Stimulated activated naive CD8-positive, alpha-beta T cell treated with anti-CD3 and anti-CD28 coated beads, Interleukin-15, amount 100 ng/mL, for 72 hours (primary cell): ENCODE measurements around the gene ARSI.

ENCODE experiments used
- ATAC-seq: fragments of 150-1000 bp; cut with Tn5 transposase; 2 replicates; pipeline ENCODE4 v1.10.0; 2021; ENCODE audit warnings: mild to moderate bottlenecking, moderate library complexity
- DNase-seq, 2 donors: peaks; one replicate each; pipeline ENCODE4 v3.0.0; 2021 to 2022
- H3K27ac Mint-ChIP-seq, 2 donors: one replicate each; pipeline ENCODE4 v1.8.0; 2022; ENCODE audit warnings: mild to moderate bottlenecking in 2 of 2, mixed read lengths in 2 of 2, moderate library complexity in 2 of 2
- H3K27me3 Mint-ChIP-seq: one replicate; pipeline ENCODE4 v1.8.0; 2022; ENCODE audit warnings: mixed read lengths
- H3K4me1 Mint-ChIP-seq: one replicate; pipeline ENCODE4 v1.8.0; 2022; ENCODE audit warnings: mild to moderate bottlenecking, mixed read lengths
- H3K4me3 Mint-ChIP-seq, 2 donors: one replicate each; pipeline ENCODE4 v1.8.0; 2022; ENCODE audit warnings: mild to moderate bottlenecking in 2 of 2, mixed read lengths in 2 of 2, moderate library complexity in 1 of 2
- H3K9me3 Mint-ChIP-seq, 2 donors: one replicate each; pipeline ENCODE4 v1.8.0; 2022; ENCODE audit warnings: mixed read lengths in 2 of 2

Gene ARSI

DNA sequence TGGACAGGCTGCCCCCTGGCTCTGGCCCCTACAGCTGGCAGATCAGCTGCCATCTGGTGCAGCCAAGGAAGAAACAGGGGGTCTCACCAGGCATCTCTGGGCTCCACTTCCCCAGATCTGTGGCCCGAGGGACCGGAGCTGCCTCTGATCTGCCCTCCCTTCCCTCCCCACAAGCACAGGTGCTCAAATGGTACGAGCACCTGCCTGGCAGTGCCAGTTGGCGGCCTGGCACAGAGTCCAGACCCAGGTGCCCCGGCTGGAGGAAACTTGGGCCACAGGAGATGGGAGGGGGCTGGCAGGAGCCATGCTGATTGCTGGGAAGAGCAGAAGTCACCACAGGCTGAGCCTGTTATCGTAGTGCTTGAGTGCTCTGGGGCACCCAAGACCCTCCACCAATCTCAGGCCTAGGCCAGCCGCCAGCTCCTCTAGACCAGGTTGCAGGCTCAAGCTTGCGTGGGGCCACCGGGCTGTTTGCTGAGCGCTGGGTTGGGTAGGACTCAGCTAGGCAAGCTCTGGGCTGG lies 8.1 kb downstream of the ARSI start:
- Mint-ChIP-seq H3K4me3 (no peak overlapping the region), H3K9me3 (no peaks in the 10 kb centered on the region), H3K4me1 (no peaks in the 10 kb centered on the region), H3K27ac (no peak overlapping the region), H3K27me3 (peaks cover 19% of the 10 kb centered on the region)
- DNase-seq (no peak), ATAC-seq (no peak)

DNA sequence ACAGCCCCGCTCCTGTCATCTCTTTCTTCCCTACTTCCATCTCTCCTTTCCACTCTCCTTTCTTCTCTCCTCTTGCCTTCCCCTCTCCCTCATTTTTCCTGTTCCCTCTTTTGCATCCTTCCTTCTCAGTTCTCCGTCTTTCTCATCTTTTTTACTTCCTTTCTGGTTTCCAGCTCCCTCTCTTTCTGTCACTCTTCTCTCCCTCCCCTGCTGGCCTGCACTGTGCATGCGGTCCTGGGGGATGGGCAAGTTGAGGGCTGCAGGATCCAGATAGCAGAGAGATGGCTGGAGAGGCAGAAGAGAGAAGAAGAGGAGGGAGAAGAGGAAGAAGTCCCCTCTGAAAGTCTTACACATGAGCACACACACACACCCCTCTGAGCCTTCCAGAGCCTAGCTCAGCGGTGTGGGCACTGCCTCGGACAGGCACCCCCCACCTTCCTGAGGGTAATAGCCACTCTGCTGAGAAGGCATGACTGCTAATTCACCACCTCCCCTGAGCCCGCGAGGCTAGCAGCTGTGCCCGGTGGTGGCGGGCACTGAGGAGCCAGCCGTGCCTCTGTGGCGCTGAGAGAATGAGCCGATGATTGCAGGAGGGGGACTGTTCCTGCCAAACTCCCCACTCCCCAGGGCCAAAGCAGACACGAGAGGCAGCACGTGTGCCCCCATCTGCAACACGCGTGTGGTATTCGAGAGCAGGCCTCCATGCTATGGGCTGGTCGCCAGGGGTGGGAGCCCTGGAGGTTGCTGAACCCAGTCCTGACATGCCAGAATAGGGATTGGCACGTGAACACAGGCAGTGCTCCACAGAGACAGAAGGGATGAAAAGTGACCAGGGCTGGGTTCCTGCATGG lies 9.4 kb downstream of the ARSI start:
- no peak for ATAC-seq
- peak overlapping the region in 1 of 2 donors; percentile 3 for H3K27ac Mint-ChIP-seq
- DNase-seq = no peak
- H3K4me3 Mint-ChIP-seq = no peak overlapping the region
- H3K9me3 Mint-ChIP-seq = no peaks in the 10 kb centered on the region
- H3K27me3 Mint-ChIP-seq = peaks cover 17% of the 10 kb centered on the region
- H3K4me1 Mint-ChIP-seq = no peaks in the 10 kb centered on the region

DNA sequence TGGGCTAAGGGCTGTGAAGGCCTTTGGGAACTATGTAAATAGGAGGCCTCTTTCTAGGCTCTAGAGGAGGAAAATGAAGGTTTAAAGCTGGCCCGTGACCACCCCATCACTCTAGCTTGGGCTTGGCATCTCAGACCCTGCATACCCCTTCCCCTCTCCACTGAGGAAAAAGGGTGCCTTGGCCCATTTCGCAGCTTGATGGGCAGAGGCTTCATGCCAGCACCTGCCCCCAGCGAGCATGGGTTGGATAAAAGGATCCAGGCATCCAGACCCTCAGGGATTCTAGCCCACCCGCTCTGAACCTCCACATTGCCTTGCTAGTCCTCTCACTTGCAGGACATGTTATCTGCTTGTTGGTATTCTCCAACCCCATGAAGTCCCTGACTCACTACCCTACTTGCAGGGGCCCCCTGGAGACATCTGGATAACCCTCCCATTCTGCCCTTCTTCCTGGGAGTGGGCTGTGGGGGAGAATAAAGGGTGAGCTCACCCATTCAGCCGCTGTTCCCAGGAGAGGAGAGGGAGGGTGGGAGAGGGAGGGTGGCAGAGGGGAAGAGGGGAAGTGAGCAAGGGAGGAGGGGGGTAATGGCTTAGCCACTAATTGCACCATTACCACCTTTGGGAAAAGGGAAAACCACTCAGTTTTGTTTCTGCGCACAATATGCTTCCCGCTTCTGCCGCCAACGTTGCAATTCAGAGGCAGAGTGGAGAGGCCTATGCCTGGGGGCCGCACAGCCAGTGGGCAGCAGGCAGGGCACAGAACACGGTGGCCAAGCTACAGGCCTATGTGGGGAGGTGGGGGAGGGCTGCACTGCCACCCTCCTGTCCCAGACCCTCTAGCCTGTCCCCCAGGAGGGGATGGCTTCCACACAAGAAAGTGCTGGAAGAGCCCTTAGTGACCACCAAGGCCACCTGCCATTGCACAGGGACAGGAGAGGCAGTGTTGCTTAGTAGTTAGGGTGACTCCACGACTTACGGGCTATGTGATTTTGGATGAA lies 11.0 kb downstream of the ARSI start:
- Mint-ChIP-seq H3K9me3 (no peaks in the 10 kb centered on the region), H3K27me3 (peaks cover 17% of the 10 kb centered on the region), H3K4me1 (no peaks in the 10 kb centered on the region), H3K27ac (no peak overlapping the region), H3K4me3 (no peak overlapping the region)
- ATAC-seq = no peak
- no peak for DNase-seq

DNA sequence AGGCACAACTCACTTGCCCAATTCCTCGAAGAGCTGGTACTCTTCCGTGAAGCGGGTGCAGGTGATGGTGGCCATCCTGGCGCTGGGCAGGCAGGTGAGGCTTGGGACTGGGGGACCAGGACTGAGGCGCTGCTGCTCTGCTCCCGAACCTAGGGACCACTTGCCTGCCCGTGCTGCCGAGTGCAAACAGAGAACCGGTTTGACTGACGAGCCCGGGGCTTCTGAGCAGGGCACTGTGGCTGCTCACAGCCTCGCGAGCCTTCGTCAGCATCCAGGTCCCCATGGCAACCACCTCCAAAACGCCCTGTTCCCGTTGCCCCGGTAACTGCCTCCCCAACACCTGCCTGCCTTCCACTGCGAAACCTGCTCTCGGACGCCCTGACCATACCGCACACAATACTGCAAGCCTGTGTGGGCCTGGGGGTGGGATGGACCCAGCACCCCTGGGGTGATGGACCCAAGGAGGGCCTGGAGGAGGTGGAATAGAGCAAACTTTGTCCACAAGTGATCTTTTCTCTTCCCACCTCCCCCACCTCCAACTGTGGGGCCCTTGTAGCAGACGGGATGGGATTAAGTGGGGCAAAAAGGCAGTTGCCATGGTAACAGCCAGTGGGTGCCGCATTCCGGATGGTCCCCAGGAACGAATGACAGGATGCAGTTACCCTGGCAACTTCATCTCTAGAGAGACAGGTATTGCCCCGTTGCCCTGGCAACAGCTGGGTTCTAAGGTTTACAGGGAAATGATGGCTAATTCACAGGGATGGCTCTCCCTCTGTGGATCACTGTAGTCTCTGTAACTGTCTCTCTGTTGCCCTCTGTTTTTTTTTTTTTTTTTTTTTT lies 12.9 kb downstream of the ARSI start, which contains the start of gene CAMK2A:
Gene CAMK2A (minus strand): TSS at position 223 of the 840 bp plus-strand sequence. CDS start 148 bp downstream, at position 75.
- no peak within 1 kb of the TSS for H3K27ac Mint-ChIP-seq
- DNase-seq = no peak
- H3K4me3 Mint-ChIP-seq = no peak within 1 kb of the TSS
- no peaks in the 10 kb centered on the region for H3K9me3 Mint-ChIP-seq
- H3K4me1 Mint-ChIP-seq = no peaks in the 10 kb centered on the region
- no peak for ATAC-seq
- H3K27me3 Mint-ChIP-seq = peaks cover 17% of the 10 kb centered on the region

DNA sequence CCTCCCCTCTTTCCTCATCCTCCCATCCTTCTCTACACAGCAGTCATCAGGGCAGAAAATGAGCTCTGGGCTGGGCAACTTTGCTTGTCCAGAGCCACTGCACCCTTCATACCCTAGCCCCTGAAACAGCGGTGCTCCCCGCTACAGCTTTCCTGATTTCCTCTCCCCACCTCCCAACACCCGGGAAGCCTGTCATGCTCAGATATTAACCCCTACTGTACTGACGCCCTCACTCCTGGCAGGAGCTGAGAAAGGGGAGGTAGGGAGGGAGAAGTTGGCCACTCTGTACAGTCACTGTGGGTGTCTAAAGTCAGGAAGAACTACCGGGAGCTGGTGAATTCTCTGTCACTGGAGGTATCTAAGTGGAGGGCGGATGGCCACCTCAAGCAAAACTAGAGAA lies 13.9 kb downstream of the ARSI start:
- no peaks in the 10 kb centered on the region for H3K4me1 Mint-ChIP-seq
- H3K27me3 Mint-ChIP-seq = peaks cover 14% of the 10 kb centered on the region
- H3K27ac Mint-ChIP-seq = no peak overlapping the region
- H3K9me3 Mint-ChIP-seq = no peaks in the 10 kb centered on the region
- ATAC-seq (no peak), DNase-seq (no peak)
- H3K4me3 Mint-ChIP-seq = no peak overlapping the region

DNA sequence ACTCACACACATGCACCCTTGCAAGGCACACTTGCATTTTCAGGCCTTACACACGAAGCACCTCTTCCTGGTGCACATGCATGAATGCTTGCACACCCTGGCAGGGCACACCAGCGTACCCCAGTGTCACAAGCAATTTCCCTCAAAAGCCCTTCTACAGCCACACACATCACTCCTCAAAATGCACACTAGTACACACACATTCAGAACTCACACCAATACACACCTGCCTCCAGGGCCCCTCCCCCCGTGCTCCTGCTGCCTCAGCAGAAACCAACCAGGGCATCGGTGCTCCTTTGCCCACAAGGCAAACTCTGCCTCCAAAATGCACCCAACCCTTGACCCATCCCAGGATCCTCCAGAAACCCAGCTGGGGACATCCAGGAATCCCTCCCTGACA lies 14.3 kb downstream of the ARSI start:
- no peak overlapping the region for H3K27ac Mint-ChIP-seq
- no peaks in the 10 kb centered on the region for H3K4me1 Mint-ChIP-seq

DNA sequence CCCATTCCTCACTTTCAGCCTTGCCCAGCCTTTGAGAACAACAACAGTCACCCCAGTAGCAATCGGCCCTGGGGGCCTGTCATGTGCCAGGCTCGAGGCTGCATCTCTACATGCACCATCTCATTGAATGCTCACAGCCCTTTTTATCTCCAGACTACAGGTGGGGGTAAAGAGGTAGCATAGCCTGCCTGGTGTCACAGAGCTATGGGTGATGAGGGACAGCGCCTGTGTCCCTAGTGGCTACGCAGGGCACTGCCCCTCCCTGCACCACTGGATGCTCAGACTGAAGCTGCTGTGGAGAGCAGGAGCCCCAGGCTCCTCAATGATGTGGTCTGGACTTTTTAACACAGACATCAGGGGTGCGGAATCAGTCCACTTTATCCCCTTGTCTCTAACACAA lies 15.9 kb downstream of the ARSI start:
- Mint-ChIP-seq H3K27me3 (peaks cover 11% of the 10 kb centered on the region), H3K27ac (peak overlapping the region in 1 of 2 donors; percentile 12), H3K4me3 (no peak overlapping the region), H3K4me1 (no peaks in the 10 kb centered on the region), H3K9me3 (no peaks in the 10 kb centered on the region)
- DNase-seq (no peak), ATAC-seq (peak; percentile 59)

More for the DNA sequence above, 14.3 kb downstream of the ARSI start:
- DNase-seq (no peak), ATAC-seq (no peak)
- Mint-ChIP-seq H3K4me3 (no peak overlapping the region), H3K9me3 (no peaks in the 10 kb centered on the region), H3K27me3 (peaks cover 11% of the 10 kb centered on the region)

DNA sequence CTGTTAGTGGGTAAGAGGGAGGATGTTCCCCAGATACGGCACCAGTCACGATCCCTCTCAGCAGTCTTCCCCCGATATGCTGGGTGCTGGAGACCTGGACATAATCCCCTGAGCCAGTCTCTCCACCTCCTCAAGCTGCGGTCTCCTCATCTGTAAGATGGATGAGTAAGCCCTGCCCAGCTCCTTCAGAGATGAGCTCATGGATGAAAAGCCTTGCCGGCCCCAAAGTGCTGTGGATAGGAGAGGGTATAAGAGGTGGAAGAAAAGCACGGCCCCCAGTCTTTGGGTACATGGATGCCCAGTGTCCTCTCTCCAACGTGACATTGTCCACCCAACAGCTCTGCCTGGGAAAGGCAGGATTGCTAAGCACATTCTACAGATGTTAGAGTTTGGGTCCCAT lies 17.6 kb downstream of the ARSI start:
- DNase-seq (no peak), ATAC-seq (no peak)
- no peak overlapping the region for H3K4me3 Mint-ChIP-seq
- H3K4me1 Mint-ChIP-seq = no peaks in the 10 kb centered on the region
- peaks cover 15% of the 10 kb centered on the region for H3K27me3 Mint-ChIP-seq
- H3K27ac Mint-ChIP-seq = no peak overlapping the region
- H3K9me3 Mint-ChIP-seq = no peaks in the 10 kb centered on the region

DNA sequence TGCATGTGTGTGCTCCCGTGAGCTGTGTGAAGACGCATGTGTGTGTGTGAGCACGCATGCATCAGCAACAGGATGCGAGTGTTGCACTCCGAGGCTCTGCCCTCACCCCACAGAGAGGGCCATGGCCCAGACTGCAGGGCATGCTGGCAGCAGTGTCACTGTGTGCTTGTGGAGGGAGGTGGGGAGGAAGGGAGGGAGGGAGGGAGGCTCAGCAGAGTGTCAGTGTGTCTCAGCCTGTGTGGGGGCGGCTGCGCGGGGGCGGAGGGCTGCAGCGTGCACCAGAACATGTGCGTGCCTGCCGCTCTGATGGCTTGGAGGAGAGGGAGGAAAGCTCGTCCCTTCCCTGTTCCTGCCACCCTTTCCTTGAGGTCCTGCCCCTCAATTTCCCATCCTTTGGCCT lies 18.4 kb downstream of the ARSI start:
- no peak for ATAC-seq
- no peaks in the 10 kb centered on the region for H3K9me3 Mint-ChIP-seq

DNA sequence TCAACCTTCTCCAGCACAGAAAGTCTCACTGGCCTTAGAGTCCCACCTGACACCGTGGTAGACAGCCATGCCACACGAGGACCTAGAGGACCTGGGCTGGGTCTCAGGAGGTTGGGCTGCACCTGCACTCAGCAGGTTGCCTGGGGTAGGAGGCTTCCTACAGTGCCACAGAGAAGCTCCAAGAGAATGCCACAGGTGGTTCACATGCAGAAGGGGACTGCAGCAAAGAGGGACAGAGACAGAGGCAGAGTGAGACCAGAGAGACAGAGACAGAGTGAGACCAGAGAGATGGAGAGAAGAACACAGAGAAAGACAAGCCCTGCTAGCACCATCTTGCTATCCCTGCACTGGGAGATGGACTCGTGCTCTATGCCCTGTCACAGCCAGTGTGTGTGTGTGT lies 18.8 kb downstream of the ARSI start:
- H3K4me3 Mint-ChIP-seq = no peak overlapping the region
- H3K4me1 Mint-ChIP-seq = no peaks in the 10 kb centered on the region
- no peak for ATAC-seq
- H3K9me3 Mint-ChIP-seq = no peaks in the 10 kb centered on the region
- H3K27ac Mint-ChIP-seq = no peak overlapping the region
- DNase-seq = no peak
- H3K27me3 Mint-ChIP-seq = peaks cover 10% of the 10 kb centered on the region

More for the DNA sequence above, 18.4 kb downstream of the ARSI start:
- Mint-ChIP-seq H3K4me3 (no peak overlapping the region), H3K27me3 (peaks cover 10% of the 10 kb centered on the region), H3K27ac (no peak overlapping the region), H3K4me1 (no peaks in the 10 kb centered on the region)
- DNase-seq = no peak

DNA sequence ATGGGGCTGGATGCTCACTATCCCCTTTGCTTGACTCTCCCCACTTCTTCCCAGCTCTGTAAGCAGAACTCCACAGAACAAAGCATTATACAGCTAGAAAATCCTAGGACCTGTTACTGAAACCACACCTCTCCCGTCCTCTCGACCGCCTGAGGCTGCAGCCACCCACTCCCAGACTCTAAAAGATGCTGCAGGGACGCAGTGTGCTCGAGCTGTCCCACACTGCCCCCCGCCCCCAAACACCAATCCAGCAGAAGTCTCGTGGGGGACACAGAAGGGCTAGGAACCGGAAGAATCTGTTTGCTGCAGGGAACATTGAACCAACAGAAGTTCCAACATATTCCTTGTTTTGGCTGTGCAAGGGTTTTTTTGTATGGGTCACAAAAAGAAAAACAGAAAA lies 20.7 kb downstream of the ARSI start:
- Mint-ChIP-seq H3K4me3 (no peak overlapping the region), H3K27ac (no peak overlapping the region), H3K27me3 (peaks cover 10% of the 10 kb centered on the region), H3K9me3 (no peaks in the 10 kb centered on the region), H3K4me1 (no peaks in the 10 kb centered on the region)
- DNase-seq (no peak), ATAC-seq (no peak)

DNA sequence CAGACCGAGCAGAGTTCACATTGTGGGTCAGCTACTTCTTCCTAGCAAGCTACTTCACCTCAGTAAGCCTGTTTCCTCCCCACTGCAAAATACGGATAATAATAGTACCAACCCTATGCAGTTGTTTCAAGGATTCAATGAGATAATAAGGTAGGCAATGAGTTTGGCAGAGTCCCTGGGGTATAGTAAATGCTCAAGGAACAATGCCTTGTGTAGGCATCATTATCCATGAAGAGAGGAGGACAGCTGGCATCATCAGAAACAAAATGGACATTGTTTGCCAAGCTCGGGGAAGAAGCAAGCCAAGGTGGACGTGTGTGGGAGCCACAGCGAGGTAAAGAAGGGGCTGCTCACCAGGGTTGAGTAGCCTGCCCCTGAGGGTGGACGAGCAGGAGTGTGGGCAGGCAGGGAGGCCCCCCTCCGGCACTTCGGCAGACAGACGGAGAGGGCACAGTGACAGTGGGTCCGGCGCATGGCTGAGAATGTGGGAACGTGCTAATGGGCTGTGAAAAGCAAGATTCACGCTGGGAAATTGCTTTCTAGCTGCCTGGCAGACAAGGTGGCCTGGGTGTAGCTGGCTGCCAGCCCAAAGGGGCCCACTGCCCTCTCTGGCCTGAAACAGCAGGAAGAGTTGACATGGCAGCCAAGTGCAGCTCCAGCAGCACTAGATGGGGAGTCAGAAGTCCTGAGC lies 23.2 kb downstream of the ARSI start:
- Mint-ChIP-seq H3K27me3 (peaks cover 10% of the 10 kb centered on the region), H3K27ac (no peak overlapping the region), H3K9me3 (no peaks in the 10 kb centered on the region), H3K4me1 (no peaks in the 10 kb centered on the region), H3K4me3 (no peak overlapping the region)
- ATAC-seq (no peak), DNase-seq (no peak)

DNA sequence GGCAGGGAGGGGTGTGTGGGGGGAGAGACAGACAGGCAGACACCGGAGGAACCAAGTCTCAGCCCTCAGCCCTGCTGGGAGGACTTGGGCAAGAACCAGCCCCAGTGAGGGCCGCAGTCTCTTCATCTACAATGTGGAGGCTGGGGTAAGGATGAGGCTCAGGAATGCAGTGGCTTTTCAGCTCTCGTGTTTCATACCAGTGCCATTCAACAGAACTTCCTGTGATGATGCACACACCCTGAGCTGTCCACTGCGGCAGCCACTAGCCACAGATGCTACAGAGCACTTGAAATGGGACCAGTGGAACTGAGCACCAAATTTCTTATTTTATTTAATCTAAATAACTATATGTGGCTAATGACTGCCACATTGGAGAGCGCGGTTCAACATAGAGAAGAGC lies 23.8 kb downstream of the ARSI start:
- Mint-ChIP-seq H3K4me3 (no peak overlapping the region), H3K4me1 (no peaks in the 10 kb centered on the region), H3K27ac (no peak overlapping the region), H3K27me3 (peaks cover 10% of the 10 kb centered on the region), H3K9me3 (no peaks in the 10 kb centered on the region)
- DNase-seq (no peak), ATAC-seq (no peak)

DNA sequence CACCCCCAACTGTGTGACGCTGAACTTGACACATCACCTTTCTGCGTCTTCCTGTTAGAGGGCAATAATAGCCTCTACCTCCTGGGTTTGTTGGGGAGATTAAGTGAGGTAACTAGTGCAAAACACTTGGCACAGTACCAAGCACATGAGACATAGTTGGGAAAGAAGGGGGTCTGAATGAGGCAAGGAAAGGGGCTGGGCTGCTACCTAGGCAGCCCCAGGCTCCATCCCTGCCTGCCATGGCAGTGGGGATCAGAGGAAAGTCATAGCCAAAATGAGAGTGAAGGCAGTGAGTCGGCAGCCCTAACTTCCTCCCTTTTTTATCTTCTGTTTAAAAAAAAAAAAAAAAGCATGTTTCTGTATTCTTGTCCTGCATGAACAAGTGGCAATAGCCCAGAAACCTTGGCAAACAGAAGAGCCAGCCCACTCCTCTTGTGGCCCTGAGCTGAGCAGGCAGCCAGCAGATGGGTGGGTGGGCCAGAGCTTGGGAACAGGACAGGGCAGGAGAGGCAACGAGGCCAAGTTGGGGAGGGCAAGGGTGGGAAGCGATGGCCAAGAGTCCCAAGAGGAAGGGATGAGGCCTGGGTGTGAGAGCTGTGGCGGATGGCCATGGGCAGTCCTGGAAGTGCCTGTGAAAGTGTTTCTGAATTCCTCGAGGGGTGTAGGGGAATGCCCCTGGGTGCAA lies 24.5 kb downstream of the ARSI start:
- no peak for DNase-seq
- Mint-ChIP-seq H3K4me1 (no peaks in the 10 kb centered on the region), H3K4me3 (no peak overlapping the region), H3K9me3 (no peaks in the 10 kb centered on the region), H3K27ac (no peak overlapping the region), H3K27me3 (peaks cover 10% of the 10 kb centered on the region)
- no peak for ATAC-seq
